HPDE6-E6E7 (cell line): ENCODE measurements around the gene NCBP3.
"Not testable (repeated sequence)": the region's sequence is repeated elsewhere in the genome, so short reads cannot be mapped to it uniquely, and the experiment has no call there.

Source experiments
- DNase-seq: peaks from one replicate; pipeline ENCODE4 v3.0.0; 2011; ENCODE audit warnings: missing footprints; ENCODE audit errors: extremely low spot score

NCBP3 gene

GRCh38 chr17:3848229-3848835 is 2.3 kb upstream of the NCBP3 start:
- no peak for DNase-seq

- DNase-seq = no peak
These were observed 1.2 kb upstream of the NCBP3 start for GRCh38 chr17:3847165-3847670.

GRCh38 chr17:3846437-3847164 is 555 bp upstream of the NCBP3 start:
- no peak for DNase-seq

- DNase-seq = no peak
These were observed 790 bp downstream of the NCBP3 start for GRCh38 chr17:3845291-3845620.

- DNase-seq = not testable (repeated sequence)
These were observed 1.5 kb downstream of the NCBP3 start for GRCh38 chr17:3844556-3844955.

GRCh38 chr17:3843935-3844516 is 2.0 kb downstream of the NCBP3 start:
- peak; percentile 67 for DNase-seq

GRCh38 chr17:3838206-3838605 is 7.8 kb downstream of the NCBP3 start:
- peak; percentile 10 for DNase-seq

GRCh38 chr17:3836551-3836950 is 9.5 kb downstream of the NCBP3 start:
- no peak for DNase-seq

- DNase-seq = no peak
These were observed 10.4 kb downstream of the NCBP3 start for GRCh38 chr17:3835410-3836229.

- DNase-seq = no peak
These were observed 11.2 kb downstream of the NCBP3 start for GRCh38 chr17:3834811-3835210.

- DNase-seq = no peak
These were observed 17.2 kb downstream of the NCBP3 start for GRCh38 chr17:3828852-3829232.

- no peak for DNase-seq
These were observed 17.7 kb downstream of the NCBP3 start for GRCh38 chr17:3828151-3828851.

GRCh38 chr17:3827124-3827773 is 18.8 kb downstream of the NCBP3 start:
- DNase-seq = peak; percentile 20

GRCh38 chr17:3826191-3826590 is 19.9 kb downstream of the NCBP3 start:
- no peak for DNase-seq

GRCh38 chr17:3821101-3821500 is 24.9 kb downstream of the NCBP3 start:
- no peak for DNase-seq

GRCh38 chr17:3818786-3819185 is 27.3 kb downstream of the NCBP3 start:
- DNase-seq = no peak

- no peak for DNase-seq
These were observed 28.0 kb downstream of the NCBP3 start for GRCh38 chr17:3817851-3818605.

- no peak for DNase-seq
These were observed 30.1 kb downstream of the NCBP3 start for GRCh38 chr17:3815925-3816324.

- no peak for DNase-seq
These were observed 30.9 kb downstream of the NCBP3 start for GRCh38 chr17:3815122-3815521.

- DNase-seq = no peak
These were observed 31.7 kb downstream of the NCBP3 start for GRCh38 chr17:3814361-3814760.
